ENCODE measurements around the gene ST8SIA1.

DNA sequence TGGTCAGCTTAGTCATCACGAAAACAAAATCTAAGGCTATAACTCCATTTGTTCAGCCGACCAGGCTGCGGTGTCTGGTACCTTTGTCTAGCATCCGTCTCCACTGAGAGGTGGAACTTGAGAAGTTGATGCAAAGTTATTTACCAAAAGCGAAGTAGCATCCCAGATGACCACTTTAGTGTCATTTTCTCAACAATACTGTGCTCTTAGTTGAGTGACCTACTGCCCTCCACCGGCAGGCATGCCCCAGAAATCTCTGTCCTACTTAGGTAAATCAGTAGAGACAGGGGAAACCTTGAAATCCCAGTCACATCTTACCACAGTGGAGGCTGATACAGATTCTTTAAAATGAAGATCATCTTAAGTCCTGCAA is 1.3 kb upstream of the ST8SIA1 start:
- no peak for TF ChIP-seq EZH2 (IDR thresholded peaks at IDR 0.05; ENCODE audit: insufficient read depth, low read length)
- TF ChIP-seq, protein P1, sequence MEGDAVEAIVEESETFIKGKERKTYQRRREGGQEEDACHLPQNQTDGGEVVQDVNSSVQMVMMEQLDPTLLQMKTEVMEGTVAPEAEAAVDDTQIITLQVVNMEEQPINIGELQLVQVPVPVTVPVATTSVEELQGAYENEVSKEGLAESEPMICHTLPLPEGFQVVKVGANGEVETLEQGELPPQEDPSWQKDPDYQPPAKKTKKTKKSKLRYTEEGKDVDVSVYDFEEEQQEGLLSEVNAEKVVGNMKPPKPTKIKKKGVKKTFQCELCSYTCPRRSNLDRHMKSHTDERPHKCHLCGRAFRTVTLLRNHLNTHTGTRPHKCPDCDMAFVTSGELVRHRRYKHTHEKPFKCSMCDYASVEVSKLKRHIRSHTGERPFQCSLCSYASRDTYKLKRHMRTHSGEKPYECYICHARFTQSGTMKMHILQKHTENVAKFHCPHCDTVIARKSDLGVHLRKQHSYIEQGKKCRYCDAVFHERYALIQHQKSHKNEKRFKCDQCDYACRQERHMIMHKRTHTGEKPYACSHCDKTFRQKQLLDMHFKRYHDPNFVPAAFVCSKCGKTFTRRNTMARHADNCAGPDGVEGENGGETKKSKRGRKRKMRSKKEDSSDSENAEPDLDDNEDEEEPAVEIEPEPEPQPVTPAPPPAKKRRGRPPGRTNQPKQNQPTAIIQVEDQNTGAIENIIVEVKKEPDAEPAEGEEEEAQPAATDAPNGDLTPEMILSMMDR (IDR thresholded peaks at IDR 0.05; ENCODE audit: insufficient read depth, low read depth, low read length) = no peak
